MM.1S (cell line): ENCODE results near the gene C4A.

Source experiments
- DNase-seq: peaks from one replicate; pipeline ENCODE4 v3.0.0-alpha.2; 2015
- H2AFZ ChIP-seq: fragments of 300-600 bp; sonication (generic); 2 replicates; pipeline ENCODE4 v1.6.0; 2016; ENCODE audit warnings: antibody characterized with exemption, low read length
- H3F3A ChIP-seq: fragments of 300-600 bp; sonication (generic); 2 replicates; pipeline ENCODE4 v1.6.1; 2016; ENCODE audit warnings: mild to moderate bottlenecking, antibody characterized with exemption, low read length, moderate library complexity, mixed read lengths; ENCODE audit not compliant: insufficient read depth
- H3K27ac ChIP-seq: fragments of 300-600 bp; sonication (generic); 2 replicates; pipeline ENCODE4 v1.5.1; 2016; ENCODE audit warnings: mild to moderate bottlenecking, low read length
- H3K27me3 ChIP-seq: fragments of 300-600 bp; sonication (generic); replicated peaks from 2 replicates; pipeline ENCODE4 v1.6.0; 2016; ENCODE audit warnings: low read length; ENCODE audit not compliant: insufficient read depth
- H3K36me3 ChIP-seq: fragments of 300-600 bp; sonication (generic); replicated peaks from 2 replicates; pipeline ENCODE4 v1.6.1; 2016; ENCODE audit warnings: mild to moderate bottlenecking, low read length, mixed read lengths; ENCODE audit not compliant: insufficient read depth
- H3K4me1 ChIP-seq: fragments of 300-600 bp; sonication (generic); 2 replicates; pipeline ENCODE4 v1.6.1; 2016; ENCODE audit warnings: low read length, mixed read lengths
- H3K4me2 ChIP-seq: fragments of 300-600 bp; sonication (generic); 2 replicates; pipeline ENCODE4 v1.6.0; 2016; ENCODE audit warnings: low read depth, low read length
- H3K4me3 ChIP-seq: fragments of 300-600 bp; sonication (generic); 2 replicates; pipeline ENCODE4 v1.5.1; 2016; ENCODE audit warnings: low read length, mixed read lengths
- H3K79me2 ChIP-seq: fragments of 300-600 bp; sonication (generic); 2 replicates; pipeline ENCODE4 v1.6.1; 2016; ENCODE audit warnings: mixed run types, low read length, mixed read lengths
- H3K9ac ChIP-seq: fragments of 300-600 bp; sonication (generic); 2 replicates; pipeline ENCODE4 v1.6.1; 2016; ENCODE audit warnings: low read length, mixed read lengths
- H3K9me2 ChIP-seq: fragments of 300-600 bp; sonication (generic); replicated peaks from 2 replicates; pipeline ENCODE4 v1.6.1; 2016; ENCODE audit warnings: mild to moderate bottlenecking, low read length, mixed read lengths; ENCODE audit not compliant: insufficient read depth
- H3K9me3 ChIP-seq: fragments of 300-600 bp; sonication (generic); replicated peaks from 2 replicates; pipeline ENCODE4 v1.6.1; 2016; ENCODE audit warnings: mild to moderate bottlenecking, low read length, mixed read lengths; ENCODE audit not compliant: insufficient read depth
- H4K20me1 ChIP-seq: fragments of 300-600 bp; sonication (generic); 2 replicates; pipeline ENCODE4 v1.6.1; 2016; ENCODE audit warnings: mild to moderate bottlenecking, low read length, moderate library complexity, mixed read lengths; ENCODE audit not compliant: insufficient read depth
- EZH2 ChIP-seq: fragments of 300-600 bp; sonication (generic); optimal IDR thresholded peaks from 2 replicates; pipeline ENCODE3; 2017; ENCODE audit warnings: low read depth, mild to moderate bottlenecking, antibody characterized with exemption, low read length, mixed read lengths
- EZH2phosphoT487 ChIP-seq: fragments of 300-600 bp; sonication (generic); IDR thresholded peaks from 2 replicates; pipeline ENCODE4 v1.6.1; 2018; ENCODE audit warnings: antibody characterized with exemption, low read length
- TF ChIP-seq, protein P1 (sequence below): fragments of 300-600 bp; sonication (generic); IDR thresholded peaks from 2 replicates; pipeline ENCODE4 v1.5.1; 2016; ENCODE audit warnings: antibody characterized with exemption, low read length, mixed read lengths

Gene C4A

DNA sequence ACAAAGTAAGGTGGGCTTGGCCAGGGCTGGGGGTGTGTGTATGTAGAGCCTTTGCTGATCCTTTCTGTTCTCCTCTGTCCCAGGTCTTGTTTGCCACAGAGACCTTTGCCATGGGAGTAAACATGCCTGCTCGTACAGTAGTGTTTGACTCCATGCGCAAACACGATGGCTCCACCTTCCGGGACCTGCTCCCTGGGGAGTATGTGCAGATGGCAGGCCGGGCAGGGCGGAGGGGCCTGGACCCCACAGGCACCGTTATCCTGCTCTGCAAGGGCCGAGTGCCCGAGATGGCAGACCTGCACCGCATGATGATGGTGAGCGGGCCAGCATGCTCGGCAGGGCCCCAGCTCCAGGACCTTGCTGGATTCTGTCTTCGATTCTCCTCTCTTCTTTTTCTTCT lies 16.2 kb upstream of the C4A start:
- no peak for DNase-seq
- Histone ChIP-seq H3K9me3 (no peaks in the 10 kb centered on the region), H3K4me2 (no peak overlapping the region), H3K27ac (no peak overlapping the region), H4K20me1 (no peaks in the 10 kb centered on the region), H3K9ac (no peak overlapping the region), H3K9me2 (no peaks in the 10 kb centered on the region), H3K27me3 (no peaks in the 10 kb centered on the region), H3K79me2 (peaks cover 7% of the 10 kb centered on the region), H3K4me1 (no peaks in the 10 kb centered on the region), H3F3A (no peaks in the 10 kb centered on the region), H3K36me3 (no peaks in the 10 kb centered on the region), H2AFZ (no peak overlapping the region), H3K4me3 (no peak overlapping the region)
- no peak for TF ChIP-seq EZH2phosphoT487

DNA sequence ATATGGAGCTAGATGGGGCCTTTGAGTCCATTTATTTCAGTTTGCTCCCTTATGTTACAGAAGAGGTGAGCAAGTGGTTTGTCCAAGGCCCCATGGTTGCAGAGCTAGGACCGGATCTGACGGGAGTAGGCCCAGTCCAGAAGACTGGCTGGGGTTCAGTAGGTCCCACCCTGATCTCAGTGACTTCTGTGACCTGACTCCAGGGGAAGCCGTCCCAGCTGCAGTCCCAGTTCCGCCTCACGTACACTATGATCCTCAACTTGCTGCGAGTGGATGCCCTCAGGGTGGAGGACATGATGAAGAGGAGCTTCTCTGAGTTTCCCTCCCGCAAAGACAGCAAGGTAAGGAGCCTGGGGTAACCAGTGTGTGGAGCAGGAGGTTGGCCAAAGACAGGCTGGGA lies 15.4 kb upstream of the C4A start:
- peaks cover 12% of the 10 kb centered on the region for H3K79me2 ChIP-seq
- peaks cover 8% of the 10 kb centered on the region for H3F3A ChIP-seq
- H3K9me2 ChIP-seq, result no peaks in the 10 kb centered on the region
- no peak for DNase-seq
- no peaks in the 10 kb centered on the region for H3K36me3 ChIP-seq
- H3K4me2 ChIP-seq, result no peak overlapping the region
- no peak for TF ChIP-seq EZH2phosphoT487
- TF ChIP-seq, protein P1, sequence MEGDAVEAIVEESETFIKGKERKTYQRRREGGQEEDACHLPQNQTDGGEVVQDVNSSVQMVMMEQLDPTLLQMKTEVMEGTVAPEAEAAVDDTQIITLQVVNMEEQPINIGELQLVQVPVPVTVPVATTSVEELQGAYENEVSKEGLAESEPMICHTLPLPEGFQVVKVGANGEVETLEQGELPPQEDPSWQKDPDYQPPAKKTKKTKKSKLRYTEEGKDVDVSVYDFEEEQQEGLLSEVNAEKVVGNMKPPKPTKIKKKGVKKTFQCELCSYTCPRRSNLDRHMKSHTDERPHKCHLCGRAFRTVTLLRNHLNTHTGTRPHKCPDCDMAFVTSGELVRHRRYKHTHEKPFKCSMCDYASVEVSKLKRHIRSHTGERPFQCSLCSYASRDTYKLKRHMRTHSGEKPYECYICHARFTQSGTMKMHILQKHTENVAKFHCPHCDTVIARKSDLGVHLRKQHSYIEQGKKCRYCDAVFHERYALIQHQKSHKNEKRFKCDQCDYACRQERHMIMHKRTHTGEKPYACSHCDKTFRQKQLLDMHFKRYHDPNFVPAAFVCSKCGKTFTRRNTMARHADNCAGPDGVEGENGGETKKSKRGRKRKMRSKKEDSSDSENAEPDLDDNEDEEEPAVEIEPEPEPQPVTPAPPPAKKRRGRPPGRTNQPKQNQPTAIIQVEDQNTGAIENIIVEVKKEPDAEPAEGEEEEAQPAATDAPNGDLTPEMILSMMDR, result no peak
- no peak for TF ChIP-seq EZH2
- no peak overlapping the region for H3K27ac ChIP-seq
- no peak overlapping the region for H3K9ac ChIP-seq
- no peaks in the 10 kb centered on the region for H4K20me1 ChIP-seq
- no peak overlapping the region for H3K4me3 ChIP-seq
- no peaks in the 10 kb centered on the region for H3K27me3 ChIP-seq
- H2AFZ ChIP-seq, result no peak overlapping the region
- H3K9me3 ChIP-seq, result no peaks in the 10 kb centered on the region
- peaks cover 5% of the 10 kb centered on the region; the same call in 1 of the 2 replicates for H3K4me1 ChIP-seq

DNA sequence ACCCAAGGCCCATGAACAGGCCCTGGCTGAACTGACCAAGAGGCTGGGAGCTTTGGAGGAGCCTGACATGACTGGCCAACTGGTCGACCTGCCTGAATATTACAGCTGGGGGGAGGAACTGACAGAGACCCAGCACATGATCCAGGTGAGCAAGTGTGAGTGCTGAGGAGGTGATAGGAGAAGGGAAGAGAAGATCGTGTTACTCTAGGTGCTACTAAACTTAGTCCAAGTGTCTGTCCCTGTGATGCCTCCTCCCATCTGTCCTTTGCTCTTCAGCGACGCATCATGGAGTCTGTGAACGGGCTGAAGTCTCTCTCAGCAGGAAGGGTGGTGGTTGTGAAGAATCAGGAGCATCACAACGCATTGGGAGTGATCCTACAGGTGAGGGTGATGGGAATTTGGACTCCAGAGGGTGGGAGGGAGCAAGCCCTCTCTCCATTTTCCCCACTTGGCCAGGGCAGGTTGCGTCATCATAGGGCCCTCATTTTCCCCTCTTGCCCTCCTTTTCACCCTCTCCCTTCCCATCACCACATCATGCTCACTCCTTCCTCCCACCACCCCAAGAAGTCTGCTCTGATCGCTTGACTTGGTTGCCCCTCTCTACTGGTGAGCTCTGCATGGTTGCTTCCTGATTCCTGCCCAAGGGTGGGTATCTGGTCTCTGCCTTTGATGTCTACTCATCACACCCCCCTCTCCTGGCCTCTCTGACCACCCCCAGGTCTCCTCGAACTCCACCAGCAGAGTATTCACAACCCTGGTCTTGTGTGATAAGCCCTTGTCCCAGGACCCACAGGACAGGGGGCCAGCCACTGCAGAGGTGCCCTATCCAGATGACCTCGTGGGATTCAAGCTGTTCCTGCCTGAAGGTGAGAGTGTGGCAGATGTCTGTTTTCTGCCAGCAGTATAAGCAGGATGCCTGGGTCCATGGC lies 14.6 kb upstream of the C4A start:
- no peak overlapping the region for H3K27ac ChIP-seq
- no peak overlapping the region for H3K4me3 ChIP-seq
- no peak overlapping the region for H2AFZ ChIP-seq
- H3K4me1 ChIP-seq, result peaks cover 6% of the 10 kb centered on the region; the same call in 1 of the 2 replicates
- peaks cover 15% of the 10 kb centered on the region for H3K79me2 ChIP-seq
- H3F3A ChIP-seq, result peaks cover 8% of the 10 kb centered on the region
- DNase-seq, result no peak
- H3K4me2 ChIP-seq, result no peak overlapping the region
- H3K9me3 ChIP-seq, result no peaks in the 10 kb centered on the region
- H4K20me1 ChIP-seq, result no peaks in the 10 kb centered on the region
- no peaks in the 10 kb centered on the region for H3K36me3 ChIP-seq
- H3K9me2 ChIP-seq, result no peaks in the 10 kb centered on the region
- H3K9ac ChIP-seq, result no peak overlapping the region
- no peaks in the 10 kb centered on the region for H3K27me3 ChIP-seq
- no peak for TF ChIP-seq EZH2
- TF ChIP-seq, protein P1, result no peak
- TF ChIP-seq EZH2phosphoT487, result no peak

DNA sequence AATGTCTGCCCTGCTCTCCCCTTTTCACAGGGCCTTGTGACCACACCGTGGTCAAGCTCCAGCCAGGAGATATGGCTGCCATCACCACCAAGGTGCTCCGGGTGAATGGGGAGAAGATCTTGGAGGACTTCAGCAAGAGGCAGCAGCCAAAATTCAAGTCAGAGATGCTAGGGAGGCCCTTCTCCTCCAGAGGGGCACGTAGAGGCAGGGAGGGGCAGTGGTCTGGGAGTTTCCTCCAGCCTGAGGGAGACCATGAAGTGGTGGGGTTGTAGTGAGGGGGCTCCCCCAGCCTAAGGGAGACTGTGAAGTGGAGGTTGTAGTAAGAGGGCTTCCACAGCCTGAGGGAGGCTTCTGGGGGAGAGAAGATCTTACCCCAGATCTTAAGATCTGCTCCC lies 13.9 kb upstream of the C4A start:
- TF ChIP-seq EZH2, result no peak
- TF ChIP-seq EZH2phosphoT487, result no peak
- TF ChIP-seq, protein P1, result no peak
- no peak overlapping the region for H3K9ac ChIP-seq
- no peaks in the 10 kb centered on the region for H3K9me2 ChIP-seq
- DNase-seq, result no peak
- H3K27me3 ChIP-seq, result no peaks in the 10 kb centered on the region
- H3K27ac ChIP-seq, result no peak overlapping the region
- no peak overlapping the region for H3K4me3 ChIP-seq
- H3K9me3 ChIP-seq, result no peaks in the 10 kb centered on the region
- H4K20me1 ChIP-seq, result no peaks in the 10 kb centered on the region
- H3K4me2 ChIP-seq, result no peak overlapping the region
- H3K4me1 ChIP-seq, result peaks cover 6% of the 10 kb centered on the region; the same call in 1 of the 2 replicates
- H3K79me2 ChIP-seq, result peaks cover 19% of the 10 kb centered on the region
- peaks cover 11% of the 10 kb centered on the region for H3F3A ChIP-seq
- H3K36me3 ChIP-seq, result no peaks in the 10 kb centered on the region
- H2AFZ ChIP-seq, result no peak overlapping the region
